ENCODE data around the gene MEG3. TPM values are rescaled to one million over a fixed set of nuclear protein-coding genes. Genes with fewer than 3 reads are reported as not detected.

MEG3 gene
- total RNA-seq, 1 donor from 2014 or later: 25.4 TPM

GRCh38 chr14:100858838-100859220 lies 32.9 kb downstream of the MEG3 start:
- DNase-seq (ENCODE audit: low spot score): no peak
- intact Hi-C loops (cut with DNase I): no loop called here

- intact Hi-C loops (cut with DNase I): no loop called here
- no peak for DNase-seq (ENCODE audit: low spot score)
Observed at GRCh38 chr14:100859781-100860180, 33.9 kb downstream of the MEG3 start.

- intact Hi-C loops (cut with DNase I): no loop called here
- no peak for DNase-seq (ENCODE audit: low spot score)
Observed at GRCh38 chr14:100860556-100861187, 34.8 kb downstream of the MEG3 start.

- intact Hi-C loops (cut with DNase I): no loop called here
- no peak for DNase-seq (ENCODE audit: low spot score)
Observed at GRCh38 chr14:100861188-100861936, 35.4 kb downstream of the MEG3 start.

- DNase-seq (ENCODE audit: low spot score): no peak
- intact Hi-C loops (cut with DNase I): no loop called here
Observed at GRCh38 chr14:100861937-100862247, 36.0 kb downstream of the MEG3 start.

GRCh38 chr14:100862277-100862676 lies 36.4 kb downstream of the MEG3 start:
- DNase-seq (ENCODE audit: low spot score): no peak
- intact Hi-C loops (cut with DNase I): no loop called here

- intact Hi-C loops (cut with DNase I): no loop called here
- DNase-seq (ENCODE audit: low spot score): no peak
Observed at GRCh38 chr14:100862793-100863192, 36.9 kb downstream of the MEG3 start.

- intact Hi-C loops (cut with DNase I): no loop called here
- no peak for DNase-seq (ENCODE audit: low spot score)
Observed at GRCh38 chr14:100864206-100864605, 38.3 kb downstream of the MEG3 start.

GRCh38 chr14:100864960-100865681 lies 39.2 kb downstream of the MEG3 start:
- DNase-seq (ENCODE audit: low spot score): peak; percentile 36
- intact Hi-C loops (cut with DNase I): no loop called here

GRCh38 chr14:100865682-100866591 lies 40.0 kb downstream of the MEG3 start:
- DNase-seq (ENCODE audit: low spot score): peak; percentile 68
- intact Hi-C loops (cut with DNase I): no loop called here

GRCh38 chr14:100866666-100867630 lies 41.0 kb downstream of the MEG3 start:
- DNase-seq (ENCODE audit: low spot score): peak; percentile 65
- intact Hi-C loops (cut with DNase I): no loop called here

GRCh38 chr14:100867631-100868315 lies 41.9 kb downstream of the MEG3 start:
- intact Hi-C loops (cut with DNase I): no loop called here
- DNase-seq (ENCODE audit: low spot score): peak; percentile 70

GRCh38 chr14:100868621-100869370 lies 42.9 kb downstream of the MEG3 start:
- peak; percentile 60 for DNase-seq (ENCODE audit: low spot score)
- intact Hi-C loops (cut with DNase I): no loop called here

GRCh38 chr14:100871234-100872186 lies 45.6 kb downstream of the MEG3 start:
- intact Hi-C loops (cut with DNase I): no loop called here
- DNase-seq (ENCODE audit: low spot score): peak; percentile 29

GRCh38 chr14:100872259-100873095 lies 46.6 kb downstream of the MEG3 start:
- DNase-seq (ENCODE audit: low spot score): peak; percentile 64
- intact Hi-C loops (cut with DNase I): no loop called here

GRCh38 chr14:100873096-100873482 lies 47.2 kb downstream of the MEG3 start:
- DNase-seq (ENCODE audit: low spot score): peak; percentile 27
- intact Hi-C loops (cut with DNase I): no loop called here

All from cardiac septum (tissue), 1 donor.